ENCODE measurements around the gene AFF3. TPM values are rescaled to one million over a fixed set of nuclear protein-coding genes. Genes with fewer than 3 reads are reported as not detected.
"Not testable (repeated sequence)": the region's sequence is repeated elsewhere in the genome, so short reads cannot be mapped to it uniquely, and the experiment has no call there.

AFF3 gene
- total and polyA plus RNA-seq, 3 donors from 2014 or later, result 18.0 to 34.4 (median 27.1) TPM

GRCh38 chr2:99936065-99936464 lies 206.3 kb downstream of the AFF3 start:
- TF ChIP-seq CTCF (IDR thresholded peaks at IDR 0.05) (no peak), POLR2A (IDR thresholded peaks at IDR 0.05) (no peak)
- H3K36me3 ChIP-seq (ENCODE audit: low read depth, missing control alignments), result no peaks in the 10 kb centered on the region
- no peaks in the 10 kb centered on the region for H3K4me1 ChIP-seq
- intact Hi-C loops (cut with DNase I; ENCODE audit: low total_unique reads), result no loop called here
- DNase-seq, result no peak
- no peak overlapping the region for H3K27ac ChIP-seq
- H3K27me3 ChIP-seq, result no peaks in the 10 kb centered on the region
- H3K4me3 ChIP-seq, result no peak overlapping the region
- whole genome bisulfite sequencing, 2 donors, result 85 to 89% methylated on average over 3 of the region's 3 CpGs
- no peaks in the 10 kb centered on the region for H3K9me3 ChIP-seq

DNA sequence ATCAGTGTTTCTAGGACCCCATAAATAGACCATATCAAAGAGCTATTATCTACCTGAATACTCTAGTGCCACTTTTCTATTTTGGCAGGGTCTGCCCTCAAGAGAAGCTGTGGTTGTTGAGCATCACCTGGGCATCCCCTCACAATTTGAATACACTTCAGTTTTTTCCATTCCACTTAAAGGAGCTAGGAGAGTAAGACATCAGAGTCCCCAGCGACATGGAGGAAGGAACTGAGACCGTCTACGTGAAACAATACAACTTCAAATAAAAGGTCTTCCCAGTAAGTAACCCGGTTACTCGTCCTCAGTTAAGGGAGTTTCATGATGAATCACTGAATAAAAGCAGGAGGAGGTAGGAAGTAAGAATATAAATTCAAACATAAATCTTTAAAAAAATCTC lies 206.7 kb downstream of the AFF3 start:
- TF ChIP-seq CTCF (IDR thresholded peaks at IDR 0.05) (no peak), POLR2A (IDR thresholded peaks at IDR 0.05) (no peak)
- DNase-seq, result no peak

GRCh38 chr2:99933894-99934650 lies 208.3 kb downstream of the AFF3 start:
- no peaks in the 10 kb centered on the region for H3K9me3 ChIP-seq
- no peak overlapping the region for H3K4me3 ChIP-seq
- no peak for DNase-seq
- no peak overlapping the region for H3K27ac ChIP-seq
- no peaks in the 10 kb centered on the region for H3K36me3 ChIP-seq (ENCODE audit: low read depth, missing control alignments)
- TF ChIP-seq CTCF (IDR thresholded peaks at IDR 0.05) (no peak), POLR2A (IDR thresholded peaks at IDR 0.05) (no peak)
- intact Hi-C loops (cut with DNase I; ENCODE audit: low total_unique reads), result no loop called here
- 90 to 92% methylated on average over 5 to 6 of the region's 6 CpGs for WGBS, 2 donors
- H3K4me1 ChIP-seq, result no peaks in the 10 kb centered on the region
- no peaks in the 10 kb centered on the region for H3K27me3 ChIP-seq

More for the DNA sequence above, 206.7 kb downstream of the AFF3 start:
- Histone ChIP-seq H3K9me3 (no peaks in the 10 kb centered on the region), H3K27me3 (no peaks in the 10 kb centered on the region), H3K4me1 (no peaks in the 10 kb centered on the region), H3K27ac (no peak overlapping the region), H3K36me3 (ENCODE audit: low read depth, missing control alignments) (no peaks in the 10 kb centered on the region), H3K4me3 (no peak overlapping the region)
- whole genome bisulfite sequencing, 2 donors, result 96% methylated on average over 5 of the region's 5 CpGs
- intact Hi-C loops (cut with DNase I; ENCODE audit: low total_unique reads), result no loop called here

DNA sequence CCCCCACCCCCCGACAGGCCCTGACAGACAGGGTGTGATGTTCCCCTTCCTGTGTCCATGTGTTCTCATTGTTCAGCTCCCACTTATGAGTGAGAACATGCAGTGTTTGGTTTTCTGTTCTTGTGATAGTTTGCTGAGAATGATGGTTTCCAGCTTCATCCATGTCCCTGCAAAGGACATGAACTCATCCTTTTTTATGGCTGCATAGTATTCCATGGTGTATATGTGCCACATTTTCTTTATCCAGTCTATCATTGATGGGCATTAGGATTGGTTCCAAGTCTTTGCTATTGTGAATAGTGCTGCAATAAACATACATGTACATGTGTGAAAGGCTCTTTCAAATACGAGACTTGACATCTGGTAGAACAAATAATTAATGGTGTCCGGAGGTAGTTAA lies 208.9 kb downstream of the AFF3 start:
- H3K4me1 ChIP-seq; H3K27me3 ChIP-seq; H3K9me3 ChIP-seq; H3K27ac ChIP-seq; intact Hi-C loops (cut with DNase I; ENCODE audit: low total_unique reads); H3K4me3 ChIP-seq; DNase-seq; H3K36me3 ChIP-seq (ENCODE audit: low read depth, missing control alignments): not testable (repeated sequence)
- 99 to 100% methylated on average over 3 of the region's 3 CpGs for WGBS, 2 donors

DNA sequence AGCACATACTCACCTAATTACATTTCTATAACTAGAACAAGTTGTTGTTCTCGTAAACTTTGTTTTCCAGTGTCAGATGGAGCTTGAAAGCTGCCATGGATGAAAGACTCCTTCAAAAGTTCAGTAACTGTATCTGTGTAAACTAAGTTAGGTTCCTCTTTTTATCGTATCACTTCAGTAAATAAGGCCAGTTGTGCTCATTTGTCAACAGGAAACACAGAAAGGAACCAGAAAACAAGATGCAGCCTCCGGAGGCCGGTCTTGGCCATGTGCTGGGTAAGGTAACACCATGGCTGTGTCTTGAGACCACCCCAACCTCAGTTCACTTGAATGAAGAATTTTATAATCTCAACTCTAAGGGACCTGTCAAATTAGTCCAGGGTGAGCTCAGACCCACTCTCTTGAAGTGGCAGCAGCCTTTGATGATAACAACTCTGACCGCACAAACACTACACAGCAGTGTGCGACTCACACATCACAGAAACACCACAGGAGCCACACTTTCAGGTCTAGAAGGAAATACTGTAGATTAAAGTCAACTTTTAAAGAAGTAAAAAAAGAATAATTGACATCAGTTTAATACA lies 213.8 kb downstream of the AFF3 start:
- TF ChIP-seq CTCF (IDR thresholded peaks at IDR 0.05), result no peak
- no peak for TF ChIP-seq POLR2A (IDR thresholded peaks at IDR 0.05)
- no peaks in the 10 kb centered on the region for H3K9me3 ChIP-seq
- DNase-seq, result no peak
- no peaks in the 10 kb centered on the region for H3K27me3 ChIP-seq
- intact Hi-C loops (cut with DNase I; ENCODE audit: low total_unique reads), result no loop called here
- no peak overlapping the region for H3K4me3 ChIP-seq
- H3K4me1 ChIP-seq, result no peaks in the 10 kb centered on the region
- H3K27ac ChIP-seq, result no peak overlapping the region
- 91 to 92% methylated on average over 6 of the region's 6 CpGs for WGBS, 2 donors
- no peaks in the 10 kb centered on the region for H3K36me3 ChIP-seq (ENCODE audit: low read depth, missing control alignments)

- H3K27me3 ChIP-seq; H3K36me3 ChIP-seq (ENCODE audit: low read depth, missing control alignments); H3K4me3 ChIP-seq; H3K4me1 ChIP-seq; H3K9me3 ChIP-seq; intact Hi-C loops (cut with DNase I; ENCODE audit: low total_unique reads); H3K27ac ChIP-seq; DNase-seq: not testable (repeated sequence)
- 92 to 93% methylated on average over 7 of the region's 7 CpGs for WGBS, 2 donors
Observed at GRCh38 chr2:99927690-99928207, 214.6 kb downstream of the AFF3 start.
